ENCODE data around the gene ENTPD1.

ENTPD1 gene

GRCh38 chr10:95831076-95831475 is 75.1 kb downstream of the ENTPD1 start:
- DNase-seq (ENCODE audit: low read depth) = no peak

- no peak for DNase-seq (ENCODE audit: low read depth)
Observed at GRCh38 chr10:95831515-95831914, 75.6 kb downstream of the ENTPD1 start.

GRCh38 chr10:95832216-95833041 is 76.5 kb downstream of the ENTPD1 start:
- DNase-seq (ENCODE audit: low read depth) = no peak

GRCh38 chr10:95833042-95833610 is 77.2 kb downstream of the ENTPD1 start:
- no peak for DNase-seq (ENCODE audit: low read depth)

GRCh38 chr10:95834406-95834805 is 78.4 kb downstream of the ENTPD1 start:
- DNase-seq (ENCODE audit: low read depth) = no peak

GRCh38 chr10:95835149-95835860 is 79.3 kb downstream of the ENTPD1 start:
- DNase-seq (ENCODE audit: low read depth) = no peak

- DNase-seq (ENCODE audit: low read depth) = no peak
Observed at GRCh38 chr10:95835911-95836310, 79.9 kb downstream of the ENTPD1 start.

GRCh38 chr10:95836610-95837355 is 80.8 kb downstream of the ENTPD1 start:
- DNase-seq (ENCODE audit: low read depth) = no peak

- DNase-seq (ENCODE audit: low read depth) = no peak
Observed at GRCh38 chr10:95837356-95837776, 81.4 kb downstream of the ENTPD1 start.

- DNase-seq (ENCODE audit: low read depth) = no peak
Observed at GRCh38 chr10:95837783-95838182, 81.8 kb downstream of the ENTPD1 start.

- DNase-seq (ENCODE audit: low read depth) = no peak
Observed at GRCh38 chr10:95840121-95840520, 84.2 kb downstream of the ENTPD1 start.

- no peak for DNase-seq (ENCODE audit: low read depth)
Observed at GRCh38 chr10:95840681-95841080, 84.7 kb downstream of the ENTPD1 start.

- DNase-seq (ENCODE audit: low read depth) = peak; percentile 33
Observed at GRCh38 chr10:95841661-95842498, 85.9 kb downstream of the ENTPD1 start.

- no peak for DNase-seq (ENCODE audit: low read depth)
Observed at GRCh38 chr10:95845411-95845810, 89.4 kb downstream of the ENTPD1 start.

GRCh38 chr10:95847007-95847406 is 91.0 kb downstream of the ENTPD1 start:
- DNase-seq (ENCODE audit: low read depth) = no peak

- DNase-seq (ENCODE audit: low read depth) = no peak
Observed at GRCh38 chr10:95848841-95849240, 92.9 kb downstream of the ENTPD1 start.

GRCh38 chr10:95850791-95851190 is 94.8 kb downstream of the ENTPD1 start:
- DNase-seq (ENCODE audit: low read depth) = no peak

GRCh38 chr10:95860166-95860940 is 104.4 kb downstream of the ENTPD1 start:
- no peak for DNase-seq (ENCODE audit: low read depth)

GRCh38 chr10:95861386-95861785 is 105.4 kb downstream of the ENTPD1 start:
- DNase-seq (ENCODE audit: low read depth) = no peak

All from fibroblast of the conjunctiva (primary cell).